Measurements from ENCODE around the gene CHST7. TPM values are rescaled to one million over a fixed set of nuclear protein-coding genes. Genes with fewer than 3 reads are reported as not detected.
A peak's percentile ranks its signal among the peaks of the same experiment; 100 is the strongest.

Gene CHST7
- total and polyA plus RNA-seq, 2 of the 13 experiments (the other 11 are each of a cell fraction or from before 2014, with no cell fraction given), result 2.4 to 5.2 TPM

DNA sequence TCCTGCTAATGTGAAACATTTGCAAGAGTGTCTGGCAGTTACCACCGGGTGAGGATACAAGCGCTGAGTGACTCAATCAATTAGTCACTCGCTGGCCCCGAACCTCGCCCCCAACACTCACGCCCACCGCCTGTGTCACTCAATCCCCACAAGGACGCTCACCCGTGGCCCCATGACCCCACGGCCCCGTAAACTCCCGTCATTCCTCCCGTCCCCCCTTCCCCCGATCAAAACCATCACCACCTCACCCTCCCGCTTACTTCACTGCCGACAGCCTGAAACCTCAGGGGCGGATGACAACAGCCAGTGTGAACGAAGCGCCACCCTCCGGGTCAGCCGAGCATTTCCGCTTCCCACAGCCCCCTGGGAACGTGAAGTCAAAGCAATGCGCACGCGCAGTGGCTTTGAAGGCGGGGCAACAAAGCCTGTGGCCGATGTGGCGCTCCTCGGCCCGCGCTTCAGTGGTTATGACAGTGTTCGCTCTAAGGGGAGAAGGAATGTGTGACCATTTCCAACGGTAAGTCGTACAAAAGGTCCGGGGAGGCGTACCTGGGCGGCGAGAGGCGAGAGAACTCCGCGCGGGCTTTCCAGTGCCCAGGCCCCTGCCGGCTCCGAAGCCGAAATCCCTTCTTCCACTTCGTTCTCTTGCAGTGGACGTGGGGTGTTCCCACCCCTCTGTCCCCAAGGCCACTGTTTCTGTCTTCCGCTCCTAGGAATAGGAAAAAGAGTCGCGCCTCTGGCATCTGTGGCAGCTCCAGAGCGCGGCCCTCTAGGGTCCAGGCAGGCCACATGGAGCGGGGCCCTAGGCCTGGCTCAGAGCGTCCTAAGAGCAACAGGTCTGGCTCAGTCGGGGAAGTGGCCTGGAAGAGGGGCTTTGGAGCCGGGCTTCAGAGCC is 28.2 kb upstream of the CHST7 start, which contains the start of gene ZNF674 (continued):
- TF ChIP-seq TFDP1 (CRISPR knock-in tag; IDR thresholded peaks at IDR 0.05; ENCODE audit: borderline replicate concordance) (0 out of 2 replicates have a peak, but pooled peaks have one; percentile 33), CERS6 (CRISPR knock-in tag; IDR thresholded peaks at IDR 0.05) (no peak), CENPX (CRISPR knock-in tag; IDR thresholded peaks at IDR 0.05) (no peak), ZNF598 (CRISPR knock-in tag; IDR thresholded peaks at IDR 0.05; ENCODE audit: borderline replicate concordance) (0 out of 2 replicates have a peak, but pooled peaks have one; percentile 26), THYN1 (CRISPR knock-in tag; IDR thresholded peaks at IDR 0.05; ENCODE audit: borderline replicate concordance, low read depth) (no peak), RBFOX2 (IDR thresholded peaks at IDR 0.05; ENCODE audit: low read depth, low read length) (peak; percentile 77), MYC (CRISPR knock-in tag; IDR thresholded peaks at IDR 0.05; ENCODE audit: borderline replicate concordance) (peak; percentile 40; the same call in 1 of the 2 replicates), CHD2 (IDR thresholded peaks at IDR 0.05; ENCODE audit: low read depth, low read length) (no peak), ZNF44 (CRISPR knock-in tag; IDR thresholded peaks at IDR 0.05) (no peak), TFDP2 (CRISPR knock-in tag; IDR thresholded peaks at IDR 0.05) (peak; percentile 11; the same call in 1 of the 2 replicates), FOSL2 (CRISPR knock-in tag; IDR thresholded peaks at IDR 0.05) (peak; percentile 67), ZMYM4 (CRISPR knock-in tag; IDR thresholded peaks at IDR 0.05) (peak; percentile 82), ZNF235 (CRISPR knock-in tag; IDR thresholded peaks at IDR 0.05; ENCODE audit: borderline replicate concordance) (0 out of 2 replicates have a peak, but pooled peaks have one; percentile 3)
- TF ChIP-seq, protein P1, sequence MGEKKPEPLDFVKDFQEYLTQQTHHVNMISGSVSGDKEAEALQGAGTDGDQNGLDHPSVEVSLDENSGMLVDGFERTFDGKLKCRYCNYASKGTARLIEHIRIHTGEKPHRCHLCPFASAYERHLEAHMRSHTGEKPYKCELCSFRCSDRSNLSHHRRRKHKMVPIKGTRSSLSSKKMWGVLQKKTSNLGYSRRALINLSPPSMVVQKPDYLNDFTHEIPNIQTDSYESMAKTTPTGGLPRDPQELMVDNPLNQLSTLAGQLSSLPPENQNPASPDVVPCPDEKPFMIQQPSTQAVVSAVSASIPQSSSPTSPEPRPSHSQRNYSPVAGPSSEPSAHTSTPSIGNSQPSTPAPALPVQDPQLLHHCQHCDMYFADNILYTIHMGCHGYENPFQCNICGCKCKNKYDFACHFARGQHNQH (CRISPR knock-in tag; IDR thresholded peaks at IDR 0.05), result peak; percentile 51; the same call in 1 of the 2 replicates
- TF ChIP-seq, protein P2, sequence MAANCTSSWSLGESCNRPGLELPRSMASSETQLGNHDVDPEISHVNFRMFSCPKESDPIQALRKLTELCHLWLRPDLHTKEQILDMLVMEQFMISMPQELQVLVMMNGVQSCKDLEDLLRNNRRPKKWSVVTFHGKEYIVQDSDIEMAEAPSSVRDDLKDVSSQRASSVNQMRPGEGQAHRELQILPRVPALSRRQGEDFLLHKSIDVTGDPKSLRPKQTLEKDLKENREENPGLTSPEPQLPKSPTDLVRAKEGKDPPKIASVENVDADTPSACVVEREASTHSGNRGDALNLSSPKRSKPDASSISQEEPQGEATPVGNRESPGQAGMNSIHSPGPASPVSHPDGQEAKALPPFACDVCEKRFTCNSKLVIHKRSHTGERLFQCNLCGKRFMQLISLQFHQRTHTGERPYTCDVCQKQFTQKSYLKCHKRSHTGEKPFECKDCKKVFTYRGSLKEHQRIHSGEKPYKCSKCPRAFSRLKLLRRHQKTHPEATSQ (CRISPR knock-in tag; IDR thresholded peaks at IDR 0.05; ENCODE audit: borderline replicate concordance), result no peak
- TF ChIP-seq, protein P3, sequence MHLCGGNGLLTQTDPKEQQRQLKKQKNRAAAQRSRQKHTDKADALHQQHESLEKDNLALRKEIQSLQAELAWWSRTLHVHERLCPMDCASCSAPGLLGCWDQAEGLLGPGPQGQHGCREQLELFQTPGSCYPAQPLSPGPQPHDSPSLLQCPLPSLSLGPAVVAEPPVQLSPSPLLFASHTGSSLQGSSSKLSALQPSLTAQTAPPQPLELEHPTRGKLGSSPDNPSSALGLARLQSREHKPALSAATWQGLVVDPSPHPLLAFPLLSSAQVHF (CRISPR knock-in tag; IDR thresholded peaks at IDR 0.05), result 0 out of 2 replicates have a peak, but pooled peaks have one; percentile 61
- TF ChIP-seq, protein P4, sequence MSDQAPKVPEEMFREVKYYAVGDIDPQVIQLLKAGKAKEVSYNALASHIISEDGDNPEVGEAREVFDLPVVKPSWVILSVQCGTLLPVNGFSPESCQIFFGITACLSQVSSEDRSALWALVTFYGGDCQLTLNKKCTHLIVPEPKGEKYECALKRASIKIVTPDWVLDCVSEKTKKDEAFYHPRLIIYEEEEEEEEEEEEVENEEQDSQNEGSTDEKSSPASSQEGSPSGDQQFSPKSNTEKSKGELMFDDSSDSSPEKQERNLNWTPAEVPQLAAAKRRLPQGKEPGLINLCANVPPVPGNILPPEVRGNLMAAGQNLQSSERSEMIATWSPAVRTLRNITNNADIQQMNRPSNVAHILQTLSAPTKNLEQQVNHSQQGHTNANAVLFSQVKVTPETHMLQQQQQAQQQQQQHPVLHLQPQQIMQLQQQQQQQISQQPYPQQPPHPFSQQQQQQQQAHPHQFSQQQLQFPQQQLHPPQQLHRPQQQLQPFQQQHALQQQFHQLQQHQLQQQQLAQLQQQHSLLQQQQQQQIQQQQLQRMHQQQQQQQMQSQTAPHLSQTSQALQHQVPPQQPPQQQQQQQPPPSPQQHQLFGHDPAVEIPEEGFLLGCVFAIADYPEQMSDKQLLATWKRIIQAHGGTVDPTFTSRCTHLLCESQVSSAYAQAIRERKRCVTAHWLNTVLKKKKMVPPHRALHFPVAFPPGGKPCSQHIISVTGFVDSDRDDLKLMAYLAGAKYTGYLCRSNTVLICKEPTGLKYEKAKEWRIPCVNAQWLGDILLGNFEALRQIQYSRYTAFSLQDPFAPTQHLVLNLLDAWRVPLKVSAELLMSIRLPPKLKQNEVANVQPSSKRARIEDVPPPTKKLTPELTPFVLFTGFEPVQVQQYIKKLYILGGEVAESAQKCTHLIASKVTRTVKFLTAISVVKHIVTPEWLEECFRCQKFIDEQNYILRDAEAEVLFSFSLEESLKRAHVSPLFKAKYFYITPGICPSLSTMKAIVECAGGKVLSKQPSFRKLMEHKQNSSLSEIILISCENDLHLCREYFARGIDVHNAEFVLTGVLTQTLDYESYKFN (CRISPR knock-in tag; conservative IDR thresholded peaks at IDR 0.05), result peak; percentile 41

Measured in HepG2 (cell line).